GM12878 (cell line): ENCODE measurements around the gene AFTPH. TPM values are rescaled to one million over a fixed set of nuclear protein-coding genes. Genes with fewer than 3 reads are reported as not detected.

ENCODE experiments used
- BCL3 ChIP-seq: IDR thresholded peaks from 2 replicates; pipeline ENCODE4 v1.6.1; 2011; ENCODE audit warnings: borderline replicate concordance, low read depth, mild to moderate bottlenecking, moderate library complexity, low read length; ENCODE audit not compliant: insufficient read depth, poor library complexity, severe bottlenecking
- CBX3 ChIP-seq: fragments of 200-600 bp; sonication (generic); IDR thresholded peaks from 2 replicates; pipeline ENCODE4 v1.6.1; 2016; ENCODE audit warnings: low read depth, borderline replicate concordance
- CBX5 ChIP-seq: sonication (generic); IDR thresholded peaks from 2 replicates; pipeline ENCODE4 v1.6.1; 2016; ENCODE audit warnings: low read depth, moderate library complexity, mild to moderate bottlenecking, inconsistent platforms
- CEBPB ChIP-seq, 2 experiments: fragments of 150-350 bp in 1 of 2; IDR thresholded peaks; 2 replicates each; pipeline ENCODE4 v1.6.1; 2012 to 2014; ENCODE audit warnings: low read depth in 2 of 2, low read length in 2 of 2, borderline replicate concordance in 1 of 2, inconsistent platforms in 1 of 2
- CREB1 ChIP-seq: IDR thresholded peaks from 2 replicates; pipeline ENCODE4 v1.6.1; 2012; ENCODE audit warnings: low read depth, mild to moderate bottlenecking, inconsistent platforms
- FOS ChIP-seq: IDR thresholded peaks from 3 replicates; pipeline ENCODE4 v1.6.1; 2011; ENCODE audit warnings: borderline replicate concordance; ENCODE audit not compliant: insufficient read length; ENCODE audit errors: extremely low read depth
- IRF4 ChIP-seq: IDR thresholded peaks from 2 replicates; pipeline ENCODE4 v1.6.1; 2011; ENCODE audit warnings: low read depth, low read length
- MXI1 ChIP-seq: fragments of 150-350 bp; IDR thresholded peaks from 2 replicates; pipeline ENCODE4 v1.6.1; 2011; ENCODE audit warnings: low read depth, mild to moderate bottlenecking, inconsistent platforms, low read length, improper control_type of control experiment
- NBN ChIP-seq: fragments of 450-650 bp; IDR thresholded peaks from 2 replicates; pipeline ENCODE4 v1.6.1; 2016
- NR2C1 ChIP-seq: fragments of 450-650 bp; IDR thresholded peaks from 2 replicates; pipeline ENCODE4 v1.6.1; 2017; ENCODE audit warnings: antibody characterized with exemption, mild to moderate bottlenecking, moderate library complexity
- PML ChIP-seq: IDR thresholded peaks from 2 replicates; pipeline ENCODE4 v1.6.1; 2012; ENCODE audit warnings: low read length, inconsistent platforms
- RCOR1 ChIP-seq: conservative IDR thresholded peaks from 2 replicates; pipeline ENCODE4 v1.6.1; 2012; ENCODE audit warnings: low read depth, low read length, improper control_type of control experiment
- RUNX3 ChIP-seq: IDR thresholded peaks from 2 replicates; pipeline ENCODE4 v1.6.1; 2012; ENCODE audit warnings: low read length, inconsistent platforms
- SMAD1 ChIP-seq: fragments of 450-650 bp; IDR thresholded peaks from 2 replicates; pipeline ENCODE4 v1.6.1; 2018; ENCODE audit warnings: mild to moderate bottlenecking, low read depth; ENCODE audit not compliant: partially characterized antibody
- SMARCA5 ChIP-seq: fragments of 450-650 bp; IDR thresholded peaks from 2 replicates; pipeline ENCODE4 v1.6.1; 2017; ENCODE audit warnings: mild to moderate bottlenecking
- SREBF2 ChIP-seq: IDR thresholded peaks from 2 replicates; pipeline ENCODE4 v1.6.1; 2012; ENCODE audit warnings: mild to moderate bottlenecking, low read length
- TARDBP ChIP-seq: IDR thresholded peaks from 2 replicates; pipeline ENCODE4 v1.6.1; 2016; ENCODE audit warnings: borderline replicate concordance
- WRNIP1 ChIP-seq: IDR thresholded peaks from 2 replicates; pipeline ENCODE4 v1.6.1; 2011; ENCODE audit warnings: low read depth, low read length, improper control_type of control experiment, borderline replicate concordance
- polyA plus RNA-seq, 11 experiments: library from polyadenylated mRNA; depleted of rRNA in 4 of 11; unstranded in 6 of 11; stranded (reverse) in 5 of 11; fragments of >200 nt; fragmentation: Nextera tagmentation in 4 of 11; fragmentation: Illumina TruSeq in 1 of 11; extraction: Ambion mirVana in 4 of 11; extraction: Trizol in 1 of 11; gene quantifications; 1 replicate in 1 of 11; 2 replicates in 10 of 11; pipeline versions ENCODE4 v1.2.1 to v1.2.3, GENCODE V29; 2011 to 2016; ENCODE audit warnings: inconsistent platforms in 2 of 11, missing spikeins in 2 of 11, low read depth in 1 of 11
- total RNA-seq, 4 experiments: library from RNA; depleted of rRNA in 3 of 4; stranded (reverse); fragments of >200 nt in 3 of 4; fragmentation: Illumina TruSeq in 1 of 4; extraction: Trizol in 1 of 4; gene quantifications; 2 replicates each; pipeline versions ENCODE4 v1.2.1 to v1.2.3, GENCODE V29; 2013 to 2021

The AFTPH gene
- total and polyA plus RNA-seq, 10 of the 15 experiments (the other 5 are each of a cell fraction or from before 2014, with no cell fraction given): 25.6 to 77.3 (median 39.5) TPM

DNA sequence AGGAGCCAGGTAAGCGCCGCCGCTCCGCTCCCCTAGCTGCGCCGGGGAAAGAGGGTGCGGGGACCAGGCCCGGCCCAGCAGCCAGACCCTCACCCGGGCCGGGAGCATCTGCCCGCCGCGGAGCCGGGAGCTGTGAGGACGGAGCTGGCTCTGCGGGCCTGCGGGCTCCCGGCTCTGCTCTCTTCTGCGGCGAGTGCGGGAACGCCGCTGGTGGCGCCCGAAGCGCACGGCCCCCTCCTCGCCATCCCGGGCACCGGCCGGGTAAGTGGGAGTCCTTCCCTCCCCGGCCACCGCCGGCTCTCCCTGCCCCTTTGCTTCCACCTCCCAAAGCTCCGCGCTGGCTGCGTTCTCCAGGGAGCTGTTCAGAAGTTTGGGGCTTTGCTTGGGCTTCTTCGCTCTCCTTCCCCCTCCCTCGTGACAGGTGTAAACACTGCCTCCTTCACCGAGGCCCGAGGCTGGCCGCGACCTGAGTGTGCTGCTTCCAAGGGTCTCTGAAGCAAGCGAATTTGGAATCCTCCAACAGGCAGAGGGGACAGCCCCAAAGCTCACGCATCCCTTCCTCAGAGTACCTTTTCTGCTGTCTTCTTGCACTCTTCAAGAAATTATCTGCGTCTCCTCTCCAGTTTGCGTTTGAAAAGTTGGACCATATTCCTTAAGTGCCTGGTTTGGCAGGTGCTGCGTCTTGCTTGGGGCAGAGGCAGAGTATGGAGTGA, 632 bp downstream of the AFTPH start (continued):
- TF ChIP-seq BCL3 (no peak), RCOR1 (no peak), MXI1 (peak; percentile 52; the same call in 1 of the 2 replicates), SREBF2 (no peak), CBX5 (no peak), IRF4 (no peak), TARDBP (no peak), PML (no peak), RUNX3 (no peak), WRNIP1 (0 out of 2 replicates have a peak, but pooled peaks have one; percentile 92), CREB1 (no peak), NR2C1 (no peak), CEBPB (IDR thresholded peaks at IDR 0.05; ENCODE audit: borderline replicate concordance in 1 of 2, low read depth in 2 of 2, low read length in 2 of 2) (no peak), SMARCA5 (0 out of 2 replicates have a peak, but pooled peaks have one; percentile 69), CBX3 (no peak), SMAD1 (peak; percentile 34), FOS (no peak), NBN (peak; percentile 58; the same call in 1 of the 2 replicates)
- TF ChIP-seq, all 136 proteins: peak for 9
